Measurements from ENCODE around the gene SUN5. TPM values are rescaled to one million over a fixed set of nuclear protein-coding genes. Genes with fewer than 3 reads are reported as not detected.

Gene SUN5
- total RNA-seq, 1 donor from 2014 or later = not detected

DNA sequence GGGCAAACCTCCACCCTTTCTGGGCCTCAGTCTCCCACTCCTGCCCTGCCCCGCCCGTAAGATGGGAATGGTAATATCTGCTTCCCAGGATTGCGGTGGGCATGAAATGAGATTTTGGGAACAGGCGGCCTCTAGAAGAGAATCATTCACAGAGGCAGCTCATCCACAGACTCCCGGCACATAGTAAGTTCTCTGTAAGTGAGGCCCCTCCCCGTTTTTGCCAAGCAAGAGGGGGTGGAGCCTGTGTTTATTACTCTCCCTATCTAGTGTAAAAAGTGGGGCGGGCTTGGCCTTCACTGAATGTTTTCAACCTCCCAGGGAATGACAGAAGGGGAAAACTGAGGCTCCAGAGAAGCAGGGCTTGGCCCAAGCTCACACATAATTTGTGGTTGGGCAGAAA is 20.0 kb downstream of the SUN5 start:
- no peak overlapping the region for H3K4me3 ChIP-seq (ENCODE audit: low read depth, low read length)
- DNase-seq (ENCODE audit: low read depth) = no peak
- TF ChIP-seq, protein P1, sequence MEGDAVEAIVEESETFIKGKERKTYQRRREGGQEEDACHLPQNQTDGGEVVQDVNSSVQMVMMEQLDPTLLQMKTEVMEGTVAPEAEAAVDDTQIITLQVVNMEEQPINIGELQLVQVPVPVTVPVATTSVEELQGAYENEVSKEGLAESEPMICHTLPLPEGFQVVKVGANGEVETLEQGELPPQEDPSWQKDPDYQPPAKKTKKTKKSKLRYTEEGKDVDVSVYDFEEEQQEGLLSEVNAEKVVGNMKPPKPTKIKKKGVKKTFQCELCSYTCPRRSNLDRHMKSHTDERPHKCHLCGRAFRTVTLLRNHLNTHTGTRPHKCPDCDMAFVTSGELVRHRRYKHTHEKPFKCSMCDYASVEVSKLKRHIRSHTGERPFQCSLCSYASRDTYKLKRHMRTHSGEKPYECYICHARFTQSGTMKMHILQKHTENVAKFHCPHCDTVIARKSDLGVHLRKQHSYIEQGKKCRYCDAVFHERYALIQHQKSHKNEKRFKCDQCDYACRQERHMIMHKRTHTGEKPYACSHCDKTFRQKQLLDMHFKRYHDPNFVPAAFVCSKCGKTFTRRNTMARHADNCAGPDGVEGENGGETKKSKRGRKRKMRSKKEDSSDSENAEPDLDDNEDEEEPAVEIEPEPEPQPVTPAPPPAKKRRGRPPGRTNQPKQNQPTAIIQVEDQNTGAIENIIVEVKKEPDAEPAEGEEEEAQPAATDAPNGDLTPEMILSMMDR (conservative IDR thresholded peaks at IDR 0.05; ENCODE audit: low read depth, low read length) = no peak

GRCh38 chr20:32983459-32984112 is 20.6 kb downstream of the SUN5 start:
- DNase-seq (ENCODE audit: low read depth) = no peak
- TF ChIP-seq, protein P1 (conservative IDR thresholded peaks at IDR 0.05; ENCODE audit: low read depth, low read length) = no peak
- no peak overlapping the region for H3K4me3 ChIP-seq (ENCODE audit: low read depth, low read length)

DNA sequence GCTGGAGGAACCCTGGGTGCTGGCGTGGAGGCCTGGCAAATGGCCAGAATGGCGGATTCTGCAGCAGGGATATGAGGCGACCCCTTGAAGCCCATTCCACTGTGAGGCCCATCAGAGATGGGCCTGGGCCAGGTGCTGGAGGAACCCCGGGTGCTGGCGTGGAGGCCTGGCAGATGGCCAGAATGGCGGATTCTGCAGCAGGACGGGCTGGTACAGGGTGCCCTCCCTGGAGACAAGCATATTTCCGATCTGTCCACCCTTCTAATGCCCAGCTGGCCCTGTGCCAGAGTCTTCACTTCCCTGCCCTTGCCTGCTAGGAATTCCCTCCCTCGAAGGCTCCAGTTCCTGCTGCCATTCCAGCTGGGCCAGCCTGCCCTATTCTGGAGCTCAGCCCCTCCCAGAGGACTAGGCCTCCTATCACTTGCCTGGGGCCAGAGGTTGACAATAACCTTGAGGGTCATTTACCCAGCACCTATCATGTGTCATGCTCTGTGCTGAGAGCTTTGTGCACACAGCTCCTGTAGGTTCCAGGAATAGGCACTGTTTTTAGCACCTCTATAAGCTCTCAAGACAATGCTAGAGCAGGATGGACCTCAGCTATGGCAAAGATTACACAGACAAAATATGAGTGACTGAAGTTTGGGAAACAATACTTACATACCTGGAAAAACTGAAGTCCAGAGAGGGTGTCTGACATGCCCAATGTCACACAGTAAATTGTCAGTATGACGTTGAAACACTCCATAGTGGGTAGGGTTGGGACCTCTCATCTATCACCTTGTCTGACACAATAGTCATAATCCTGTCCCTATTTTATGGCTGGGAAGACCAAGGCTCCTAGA is 21.4 kb downstream of the SUN5 start:
- H3K4me3 ChIP-seq (ENCODE audit: low read depth, low read length) = no peak overlapping the region
- DNase-seq (ENCODE audit: low read depth) = no peak
- TF ChIP-seq, protein P1 (conservative IDR thresholded peaks at IDR 0.05; ENCODE audit: low read depth, low read length) = no peak

GRCh38 chr20:32980990-32981389 is 23.2 kb downstream of the SUN5 start:
- TF ChIP-seq, protein P1 (conservative IDR thresholded peaks at IDR 0.05; ENCODE audit: low read depth, low read length) = no peak
- H3K4me3 ChIP-seq (ENCODE audit: low read depth, low read length) = no peak overlapping the region
- DNase-seq (ENCODE audit: low read depth) = no peak

GRCh38 chr20:32980131-32980941 is 23.9 kb downstream of the SUN5 start:
- no peak overlapping the region for H3K4me3 ChIP-seq (ENCODE audit: low read depth, low read length)
- DNase-seq (ENCODE audit: low read depth) = no peak
- TF ChIP-seq, protein P1 (conservative IDR thresholded peaks at IDR 0.05; ENCODE audit: low read depth, low read length) = no peak

GRCh38 chr20:32979201-32979998 is 24.8 kb downstream of the SUN5 start:
- no peak for DNase-seq (ENCODE audit: low read depth)
- TF ChIP-seq, protein P1 (conservative IDR thresholded peaks at IDR 0.05; ENCODE audit: low read depth, low read length) = no peak
- no peak overlapping the region for H3K4me3 ChIP-seq (ENCODE audit: low read depth, low read length)

Data from epithelial cell of proximal tubule (primary cell).